Heart left ventricle (tissue), 16 donors: ENCODE data around the gene OXLD1. TPM values are rescaled to one million over a fixed set of nuclear protein-coding genes. Genes with fewer than 3 reads are reported as not detected.

Experiments
- ATAC-seq, 4 donors: fragments of 200-7000 bp; cut with Tn5 transposase; one replicate each; pipeline ENCODE4 v1.9.1; 2020 to 2022; ENCODE audit warnings: moderate library complexity in 4 of 4, mild to moderate bottlenecking in 3 of 4, moderate number of reproducible peaks in 1 of 4
- DNase-seq, 5 donors: peaks; one replicate each; pipeline ENCODE4 v3.0.0-alpha.2; 2020
- H3K27ac ChIP-seq, 12 donors: fragments of 200-600 bp; sonication (generic) in 4 of 12; one replicate each; pipeline versions ENCODE4 v1.5.0 to v1.8.0; 2016 to 2022; ENCODE audit warnings: mild to moderate bottlenecking in 2 of 12
- H3K27me3 ChIP-seq, 9 donors: fragments of 200-600 bp; sonication (generic) in 2 of 9; one replicate each; pipeline versions ENCODE4 v1.5.1 to v1.8.0; 2016 to 2022; ENCODE audit warnings: mild to moderate bottlenecking in 3 of 9
- H3K36me3 ChIP-seq, 9 donors: fragments of 200-600 bp; sonication (generic) in 2 of 9; one replicate each; pipeline versions ENCODE4 v1.5.0 to v1.8.0; 2018 to 2022; ENCODE audit warnings: mild to moderate bottlenecking in 2 of 9
- H3K4me1 ChIP-seq, 12 donors: fragments of 200-600 bp; sonication (generic) in 4 of 12; one replicate each; pipeline versions ENCODE4 v1.5.0 to v1.8.0; 2016 to 2022; ENCODE audit warnings: mild to moderate bottlenecking in 3 of 12
- H3K4me3 ChIP-seq, 12 donors: fragments of 200-600 bp; sonication (generic) in 4 of 12; one replicate each; pipeline versions ENCODE4 v1.5.0 to v1.8.0; 2017 to 2022; ENCODE audit warnings: mild to moderate bottlenecking in 9 of 12, moderate library complexity in 4 of 12
- H3K9me3 ChIP-seq, 12 donors: fragments of 200-600 bp; sonication (generic) in 4 of 12; one replicate each; pipeline versions ENCODE4 v1.5.0 to v1.8.0; 2016 to 2022; ENCODE audit warnings: mild to moderate bottlenecking in 1 of 12
- POLR2A ChIP-seq, 2 donors: fragments of 450-650 bp; IDR thresholded peaks; one replicate each; pipeline ENCODE4 v1.6.1; 2017; ENCODE audit warnings: antibody characterized with exemption in 2 of 2, mild to moderate bottlenecking in 2 of 2, moderate library complexity in 2 of 2
- WGBS, 4 donors: extraction: QIAGEN DNeasy Blood & Tissue Kit in 2 of 4; methylation state at CpG; one replicate each; pipeline versions ENCODE4 v1.1.5 to v1.1.7; 2013 to 2018; 5-methylcytosine and 5-hydroxymethylcytosine counted together
- intact Hi-C, 10 donors: fragments of 100-400 bp; cut with DNase I; formaldehyde crosslinking; loops; one replicate each; pipeline versions ENCODE4 v1.11.1 to v1.14.2; 2022
- polyA plus RNA-seq, 2 donors: library from polyadenylated mRNA; stranded (reverse); fragments of 200-250 nt; gene quantifications; one replicate each; pipeline ENCODE4 v1.2.3, GENCODE V29; 2013
- total RNA-seq, 9 donors: library from RNA; depleted of rRNA in 2 of 9; stranded (reverse); fragments of >200 nt in 2 of 9; fragmentation: NEBNext Ultra II Directional in 3 of 9; extraction: Animal tissue kit (Norgen Biotek cat#: 25700) in 3 of 9; gene quantifications; one replicate each; pipeline versions ENCODE4 v1.1.0 to v1.2.4, GENCODE V29; 2016 to 2023
- TF ChIP-seq, protein P1 (sequence below), 12 donors: fragments of 200-600 bp; sonication (generic) in 4 of 12; IDR thresholded peaks; one replicate each; pipeline versions ENCODE4 v1.5.0 to v1.8.0; 2018 to 2022; ENCODE audit warnings: antibody characterized with exemption in 12 of 12, mild to moderate bottlenecking in 5 of 12
- donor health status: ischemic (EF 13 %, LVEDD 7.1; RV severe dilation, severe dysfunction).
- donor health status: healthy with polysubstance abuse.
- donor health status: DM: no; HTN: yes; CAD: no.
- donor health status: DM: no; HTN: no; CAD: no.
- donor health status: ischemic (EF 25% LVEDD 6.9; RV normal size, moderate dysfunction).
- donor health status: ischemic (EF 25% LVEDD 5.7; RV mildly dilated, moderate dysfunction).
- donor health status: healthy.
- donor health status: DM: yes; HTN: yes; CAD: no.
- donor health status: ischemic (EF 35%, LVEDD 5.7; RV mildly dilated, moderate dysfunction).
- donor health status: nonischemic (EF 11% LVEDD 7.7; RV severe dilation, severe dysfunction).
- donor health status: DM: yes; HTN: yes; CAD: no.
- donor health status: PGD.
- donor health status: ischemic (EF 29% LVEDD 5.4; RV normal size, mild dysfunction).
- donor health status: nonischemic (EF 23%, LVEDD 6.1; RV moderate dilation, normal function).

OXLD1 gene
- total and polyA plus RNA-seq, 11 donors = 16.9 to 42.9 (median 22.1) TPM

DNA sequence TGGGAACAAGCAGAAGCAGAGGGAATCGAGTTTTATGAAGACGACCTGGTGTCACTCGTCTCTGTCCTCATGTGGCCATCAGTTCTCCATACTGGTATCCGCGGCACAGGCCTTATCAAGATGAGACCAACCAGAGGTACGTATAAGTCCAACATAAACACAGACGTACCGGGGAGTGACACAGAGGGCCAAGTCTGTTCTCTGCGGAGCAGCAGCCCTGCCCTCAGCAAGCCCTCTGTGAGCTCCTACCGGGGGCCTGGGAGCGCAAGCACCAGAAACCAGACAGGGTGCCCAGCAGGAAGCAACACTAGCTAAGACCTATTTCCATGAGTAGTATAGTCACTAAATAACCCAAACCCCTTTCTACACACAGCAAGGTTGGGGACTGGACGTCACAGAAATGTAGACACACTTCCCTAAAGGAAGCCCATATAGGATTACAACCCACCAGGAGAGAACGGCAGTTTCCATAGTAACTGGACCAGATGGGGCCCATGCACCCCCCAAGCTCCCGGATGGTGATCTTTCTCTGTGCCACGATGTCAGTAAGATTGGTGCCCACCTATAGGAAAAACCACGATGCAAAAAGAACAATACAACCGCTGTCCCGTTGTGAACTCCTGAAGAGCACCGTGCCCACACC is 16.3 kb upstream of the OXLD1 start:
- 34 to 40% (median 39%) methylated on average over 17 to 19 of the region's 19 CpGs for WGBS, 4 donors
- Histone ChIP-seq H3K4me3 (peak overlapping the region; percentile 85 to 100 (median 92)), H3K27me3 (no peaks in the 10 kb centered on the region), H3K9me3 (no peaks in the 10 kb centered on the region), H3K36me3 (peaks cover 0 to 43% (median 21%) of the 10 kb centered on the region in 9 donors), H3K27ac (peak overlapping the region in 9 of 12 donors; percentile 80 to 91 (median 85)), H3K4me1 (peaks cover 5 to 45% (median 26%) of the 10 kb centered on the region in 12 donors)
- intact Hi-C loops = loop anchor here in 1 of 10 donors (2.0 kb wide), 1 partner anchor 16 kb away; the partner anchor contains the start of genes CCDC137 and OXLD1
- no peak for DNase-seq
- ATAC-seq = no peak
- TF ChIP-seq, protein P1, sequence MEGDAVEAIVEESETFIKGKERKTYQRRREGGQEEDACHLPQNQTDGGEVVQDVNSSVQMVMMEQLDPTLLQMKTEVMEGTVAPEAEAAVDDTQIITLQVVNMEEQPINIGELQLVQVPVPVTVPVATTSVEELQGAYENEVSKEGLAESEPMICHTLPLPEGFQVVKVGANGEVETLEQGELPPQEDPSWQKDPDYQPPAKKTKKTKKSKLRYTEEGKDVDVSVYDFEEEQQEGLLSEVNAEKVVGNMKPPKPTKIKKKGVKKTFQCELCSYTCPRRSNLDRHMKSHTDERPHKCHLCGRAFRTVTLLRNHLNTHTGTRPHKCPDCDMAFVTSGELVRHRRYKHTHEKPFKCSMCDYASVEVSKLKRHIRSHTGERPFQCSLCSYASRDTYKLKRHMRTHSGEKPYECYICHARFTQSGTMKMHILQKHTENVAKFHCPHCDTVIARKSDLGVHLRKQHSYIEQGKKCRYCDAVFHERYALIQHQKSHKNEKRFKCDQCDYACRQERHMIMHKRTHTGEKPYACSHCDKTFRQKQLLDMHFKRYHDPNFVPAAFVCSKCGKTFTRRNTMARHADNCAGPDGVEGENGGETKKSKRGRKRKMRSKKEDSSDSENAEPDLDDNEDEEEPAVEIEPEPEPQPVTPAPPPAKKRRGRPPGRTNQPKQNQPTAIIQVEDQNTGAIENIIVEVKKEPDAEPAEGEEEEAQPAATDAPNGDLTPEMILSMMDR (IDR thresholded peaks at IDR 0.05) = no peak
- TF ChIP-seq POLR2A (IDR thresholded peaks at IDR 0.05) = no peak

DNA sequence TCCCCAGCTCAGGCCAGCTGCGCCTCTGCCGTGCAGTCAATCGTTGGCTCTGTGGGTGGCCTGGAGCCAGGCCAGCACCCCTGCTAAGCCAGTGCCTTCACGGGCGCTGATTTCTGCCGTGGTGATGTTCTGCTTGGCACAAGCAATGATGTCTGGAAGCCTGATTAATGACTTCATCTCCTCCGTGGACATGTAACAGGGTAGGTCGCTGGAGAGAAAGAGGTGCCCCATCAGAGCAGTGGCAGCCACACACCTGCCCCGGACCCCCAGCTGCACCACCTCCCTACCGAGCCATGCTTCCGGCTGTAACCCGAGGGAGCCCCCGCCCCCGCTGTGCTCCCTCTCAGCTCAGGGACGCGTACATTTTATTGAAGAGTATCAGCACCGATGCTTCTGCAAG is 15.3 kb upstream of the OXLD1 start:
- intact Hi-C loops = loop anchor here in 1 of 10 donors (2.0 kb wide), 1 partner anchor 15 kb away; the partner anchor contains the start of genes CCDC137 and OXLD1
- H3K36me3 ChIP-seq = peaks cover 0 to 33% (median 13%) of the 10 kb centered on the region in 9 donors
- H3K4me3 ChIP-seq = no peak overlapping the region
- no peak overlapping the region for H3K27ac ChIP-seq
- no peak for TF ChIP-seq POLR2A (IDR thresholded peaks at IDR 0.05)
- TF ChIP-seq, protein P1 (IDR thresholded peaks at IDR 0.05) = no peak
- DNase-seq = peak in 1 of 5 donors; percentile 48
- H3K27me3 ChIP-seq = no peaks in the 10 kb centered on the region
- WGBS, 4 donors = 60 to 72% (median 67%) methylated on average over 17 of the region's 17 CpGs
- no peaks in the 10 kb centered on the region for H3K9me3 ChIP-seq
- H3K4me1 ChIP-seq = peaks cover 5 to 45% (median 26%) of the 10 kb centered on the region in 12 donors
- no peak for ATAC-seq

DNA sequence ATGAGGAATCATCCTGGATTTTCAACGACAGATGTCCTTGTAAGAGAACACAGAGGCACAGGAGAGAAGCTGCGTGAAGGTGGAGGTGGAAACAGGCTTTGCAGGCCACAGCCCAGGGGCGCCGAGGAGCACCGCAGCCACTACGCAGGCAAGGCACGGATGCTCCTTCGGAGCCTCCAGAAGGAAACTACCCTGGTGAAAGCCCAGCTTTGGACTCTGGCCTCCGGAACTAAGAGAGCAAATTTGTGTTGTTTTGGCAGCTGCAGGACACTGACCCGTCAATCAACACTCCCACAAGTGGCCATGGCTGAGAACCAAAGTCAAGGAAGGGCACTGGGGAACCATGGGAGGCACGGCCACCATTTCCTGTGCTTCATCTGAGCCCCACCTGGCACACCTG is 13.7 kb upstream of the OXLD1 start:
- Histone ChIP-seq H3K4me3 (no peak overlapping the region), H3K27ac (peak overlapping the region in 1 of 12 donors; percentile 2), H3K9me3 (no peaks in the 10 kb centered on the region), H3K27me3 (no peaks in the 10 kb centered on the region), H3K4me1 (peaks cover 5 to 41% (median 20%) of the 10 kb centered on the region in 12 donors), H3K36me3 (peaks cover 0 to 18% (median 4%) of the 10 kb centered on the region in 9 donors)
- 67 to 74% (median 72%) methylated on average over 11 of the region's 11 CpGs for WGBS, 4 donors
- TF ChIP-seq, protein P1 (IDR thresholded peaks at IDR 0.05) = no peak
- no peak for TF ChIP-seq POLR2A (IDR thresholded peaks at IDR 0.05)
- intact Hi-C loops = no loop called here
- DNase-seq = no peak
- no peak for ATAC-seq

GRCh38 chr17:81676906-81677305 is 10.5 kb upstream of the OXLD1 start:
- no peak overlapping the region for H3K4me3 ChIP-seq
- peaks cover 0 to 41% (median 25%) of the 10 kb centered on the region in 9 donors for H3K36me3 ChIP-seq
- WGBS, 4 donors = 91 to 93% (median 92%) methylated on average over 9 to 17 of the region's 17 CpGs
- no peak for DNase-seq
- H3K4me1 ChIP-seq = peaks cover 0 to 19% (median under 1%) of the 10 kb centered on the region in 12 donors
- intact Hi-C loops = loop anchor here in 1 of 10 donors (2.0 kb wide), 1 partner anchor 34 kb away; no protein-coding TSS in a partner anchor
- ATAC-seq = no peak
- H3K27me3 ChIP-seq = no peaks in the 10 kb centered on the region
- H3K27ac ChIP-seq = no peak overlapping the region
- H3K9me3 ChIP-seq = no peaks in the 10 kb centered on the region
- TF ChIP-seq POLR2A (IDR thresholded peaks at IDR 0.05) = no peak
- TF ChIP-seq, protein P1 (IDR thresholded peaks at IDR 0.05) = no peak
